Measurements from ENCODE around the gene FRMD4A. TPM values are rescaled to one million over a fixed set of nuclear protein-coding genes. Genes with fewer than 3 reads are reported as not detected.
A peak's percentile ranks its signal among the peaks of the same experiment; 100 is the strongest.

The FRMD4A gene
- total RNA-seq, 2 experiments from 2014 or later = 3.1 to 3.7 TPM

- H3K4me1 ChIP-seq (ENCODE audit: insufficient read depth, low read length) = no peaks in the 10 kb centered on the region
- ATAC-seq (ENCODE audit: poor library complexity) (no peak), DNase-seq (no peak)
- H3K4me1 Mint-ChIP-seq (ENCODE audit: low read depth) = no peaks in the 10 kb centered on the region
- intact Hi-C loops (cut with DNase I, micrococcal nuclease) = no loop called here
- H3K9me3 Mint-ChIP-seq = no peaks in the 10 kb centered on the region
- no peak overlapping the region for H3K4me3 Mint-ChIP-seq
- no peak for TF ChIP-seq CTCF (IDR thresholded peaks at IDR 0.05)
- no peak overlapping the region for H3K27ac Mint-ChIP-seq
- H3K27ac ChIP-seq (ENCODE audit: low read depth in 1 of 2, low read length in 2 of 2) = no peak overlapping the region
- H3K36me3 Mint-ChIP-seq (ENCODE audit: low read depth) = no peaks in the 10 kb centered on the region
- H3K27me3 ChIP-seq (ENCODE audit: control insufficient read depth in 1 of 2, insufficient read depth in 2 of 2, low read length in 2 of 2) = no peaks in the 10 kb centered on the region
- H3K27me3 Mint-ChIP-seq = no peaks in the 10 kb centered on the region
- H3K4me3 ChIP-seq (ENCODE audit: low read length) = no peak overlapping the region
- no peaks in the 10 kb centered on the region for H3K36me3 ChIP-seq (ENCODE audit: insufficient read depth, low read length)
- ChIA-PET CTCF (no interaction called here), POLR2A (no interaction called here)
- no peaks in the 10 kb centered on the region for H3K9me3 ChIP-seq (ENCODE audit: control insufficient read depth in 1 of 2, insufficient read depth in 1 of 2, low read length in 2 of 2)
These were observed 640.4 kb downstream of the FRMD4A start for GRCh38 chr10:13690281-13690825.

GRCh38 chr10:13686331-13686752 is 644.4 kb downstream of the FRMD4A start:
- no peak for TF ChIP-seq CTCF (IDR thresholded peaks at IDR 0.05)
- H3K9me3 ChIP-seq (ENCODE audit: control insufficient read depth in 1 of 2, insufficient read depth in 1 of 2, low read length in 2 of 2) = no peaks in the 10 kb centered on the region
- no peaks in the 10 kb centered on the region for H3K27me3 ChIP-seq (ENCODE audit: control insufficient read depth in 1 of 2, insufficient read depth in 2 of 2, low read length in 2 of 2)
- H3K4me3 ChIP-seq (ENCODE audit: low read length) = no peak overlapping the region
- Mint-ChIP-seq H3K27ac (no peak overlapping the region), H3K27me3 (no peaks in the 10 kb centered on the region), H3K4me1 (ENCODE audit: low read depth) (no peaks in the 10 kb centered on the region), H3K9me3 (no peaks in the 10 kb centered on the region), H3K36me3 (ENCODE audit: low read depth) (no peaks in the 10 kb centered on the region), H3K4me3 (no peak overlapping the region)
- CTCF ChIA-PET = interaction anchor here (1.2 kb wide), 1 partner anchor 9 kb away, joined by 3 read pairs; no protein-coding TSS in a partner anchor
- POLR2A ChIA-PET = no interaction called here
- intact Hi-C loops (cut with DNase I, micrococcal nuclease) = no loop called here
- DNase-seq (peak in 1 of 14 experiments; percentile 13), ATAC-seq (ENCODE audit: poor library complexity) (no peak)
- H3K4me1 ChIP-seq (ENCODE audit: insufficient read depth, low read length) = no peaks in the 10 kb centered on the region
- no peaks in the 10 kb centered on the region for H3K36me3 ChIP-seq (ENCODE audit: insufficient read depth, low read length)
- no peak overlapping the region for H3K27ac ChIP-seq (ENCODE audit: low read depth in 1 of 2, low read length in 2 of 2)

GRCh38 chr10:13685885-13686284 is 644.8 kb downstream of the FRMD4A start:
- H3K27ac Mint-ChIP-seq = no peak overlapping the region
- H3K27me3 Mint-ChIP-seq = no peaks in the 10 kb centered on the region
- Histone ChIP-seq H3K27ac (ENCODE audit: low read depth in 1 of 2, low read length in 2 of 2) (no peak overlapping the region), H3K27me3 (ENCODE audit: control insufficient read depth in 1 of 2, insufficient read depth in 2 of 2, low read length in 2 of 2) (no peaks in the 10 kb centered on the region), H3K4me3 (ENCODE audit: low read length) (no peak overlapping the region), H3K36me3 (ENCODE audit: insufficient read depth, low read length) (no peaks in the 10 kb centered on the region), H3K9me3 (ENCODE audit: control insufficient read depth in 1 of 2, insufficient read depth in 1 of 2, low read length in 2 of 2) (no peaks in the 10 kb centered on the region), H3K4me1 (ENCODE audit: insufficient read depth, low read length) (no peaks in the 10 kb centered on the region)
- CTCF ChIA-PET = no interaction called here
- DNase-seq = no peak
- H3K4me3 Mint-ChIP-seq = no peak overlapping the region
- H3K36me3 Mint-ChIP-seq (ENCODE audit: low read depth) = no peaks in the 10 kb centered on the region
- no peaks in the 10 kb centered on the region for H3K4me1 Mint-ChIP-seq (ENCODE audit: low read depth)
- POLR2A ChIA-PET = no interaction called here
- intact Hi-C loops (cut with DNase I, micrococcal nuclease) = no loop called here
- H3K9me3 Mint-ChIP-seq = no peaks in the 10 kb centered on the region
- ATAC-seq (ENCODE audit: poor library complexity) = no peak
- no peak for TF ChIP-seq CTCF (IDR thresholded peaks at IDR 0.05)
